ENCODE data around the gene CLDN9. TPM values are rescaled to one million over a fixed set of nuclear protein-coding genes. Genes with fewer than 3 reads are reported as not detected.

CLDN9 gene
- total and polyA plus RNA-seq, 9 of the 15 experiments (the other 6 are each of a cell fraction or from before 2014, with no cell fraction given): 0.12 to 0.44 (median 0.22) TPM; not detected in 4

DNA sequence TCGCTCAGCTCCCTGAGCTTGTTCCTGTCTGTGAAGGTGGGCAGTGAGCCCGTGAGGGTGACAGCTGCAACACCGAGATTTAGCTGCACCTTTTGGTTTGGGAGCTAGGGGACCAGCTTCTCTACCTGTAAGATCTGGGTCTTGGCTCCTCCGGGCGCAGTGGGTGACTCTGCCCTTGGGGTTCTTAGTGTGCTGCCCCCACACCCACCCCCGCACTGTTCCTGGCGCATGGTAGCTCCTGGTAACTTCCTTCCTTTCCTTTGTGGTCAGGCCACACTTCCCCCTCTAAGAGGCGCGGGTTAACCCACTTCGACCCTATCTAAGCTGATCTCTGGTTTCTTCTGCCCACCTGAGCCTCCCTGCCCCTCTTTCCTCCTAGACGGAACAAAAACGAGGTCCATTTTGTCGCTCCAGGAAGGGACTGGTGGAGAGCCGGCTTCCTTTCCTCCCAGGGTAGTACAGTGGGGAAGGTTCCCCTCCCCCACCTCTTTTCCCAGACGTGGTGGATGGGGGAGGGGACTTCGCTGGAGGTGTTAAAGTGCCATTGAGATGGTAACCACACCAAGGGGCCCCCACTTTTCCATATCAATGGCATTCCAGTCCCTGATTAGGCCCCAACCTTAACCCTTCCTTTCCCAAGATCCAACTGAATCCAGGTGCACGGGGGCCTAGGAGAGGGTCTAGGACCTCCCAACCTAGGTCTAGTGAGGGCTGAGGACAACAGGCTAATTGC lies 4.6 kb upstream of the CLDN9 start (continued):
- TF ChIP-seq ELF1 (tag; IDR thresholded peaks at IDR 0.05): peak; percentile 21; the same call in 1 of the 2 replicates
- no peak for TF ChIP-seq TEAD2 (tag; IDR thresholded peaks at IDR 0.05)
- TF ChIP-seq GMEB1 (CRISPR knock-in tag; IDR thresholded peaks at IDR 0.05): no peak
- TF ChIP-seq, protein P1, sequence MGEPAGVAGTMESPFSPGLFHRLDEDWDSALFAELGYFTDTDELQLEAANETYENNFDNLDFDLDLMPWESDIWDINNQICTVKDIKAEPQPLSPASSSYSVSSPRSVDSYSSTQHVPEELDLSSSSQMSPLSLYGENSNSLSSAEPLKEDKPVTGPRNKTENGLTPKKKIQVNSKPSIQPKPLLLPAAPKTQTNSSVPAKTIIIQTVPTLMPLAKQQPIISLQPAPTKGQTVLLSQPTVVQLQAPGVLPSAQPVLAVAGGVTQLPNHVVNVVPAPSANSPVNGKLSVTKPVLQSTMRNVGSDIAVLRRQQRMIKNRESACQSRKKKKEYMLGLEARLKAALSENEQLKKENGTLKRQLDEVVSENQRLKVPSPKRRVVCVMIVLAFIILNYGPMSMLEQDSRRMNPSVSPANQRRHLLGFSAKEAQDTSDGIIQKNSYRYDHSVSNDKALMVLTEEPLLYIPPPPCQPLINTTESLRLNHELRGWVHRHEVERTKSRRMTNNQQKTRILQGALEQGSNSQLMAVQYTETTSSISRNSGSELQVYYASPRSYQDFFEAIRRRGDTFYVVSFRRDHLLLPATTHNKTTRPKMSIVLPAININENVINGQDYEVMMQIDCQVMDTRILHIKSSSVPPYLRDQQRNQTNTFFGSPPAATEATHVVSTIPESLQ (CRISPR knock-in tag; IDR thresholded peaks at IDR 0.05): no peak
- TF ChIP-seq ERF (CRISPR knock-in tag; IDR thresholded peaks at IDR 0.05): no peak
- no peak for TF ChIP-seq ZNF668 (CRISPR knock-in tag; IDR thresholded peaks at IDR 0.05)
- TF ChIP-seq ARID3A (IDR thresholded peaks at IDR 0.05; ENCODE audit: borderline replicate concordance, low read depth, low read length): no peak
- no peak for TF ChIP-seq NONO (IDR thresholded peaks at IDR 0.05; ENCODE audit: low read depth in 2 of 2, low read length in 1 of 2)
- no peak for TF ChIP-seq ZNF778 (CRISPR knock-in tag; IDR thresholded peaks at IDR 0.05)
- no peak for TF ChIP-seq CREB1 (IDR thresholded peaks at IDR 0.05)
- TF ChIP-seq CREB1 (CRISPR knock-in tag; IDR thresholded peaks at IDR 0.05): no peak
- no peak for TF ChIP-seq CBX1 (IDR thresholded peaks at IDR 0.05; ENCODE audit: low read depth)
- TF ChIP-seq CXXC5 (CRISPR knock-in tag; IDR thresholded peaks at IDR 0.05): peak; percentile 60; the same call in 1 of the 2 replicates
- TF ChIP-seq POU5F1 (IDR thresholded peaks at IDR 0.05; ENCODE audit: borderline replicate concordance, low read depth, low read length, partially characterized antibody): no peak
- no peak for TF ChIP-seq MXD1 (CRISPR knock-in tag; IDR thresholded peaks at IDR 0.05; ENCODE audit: borderline replicate concordance, poor library complexity, severe bottlenecking)
- no peak for TF ChIP-seq BMI1 (IDR thresholded peaks at IDR 0.05; ENCODE audit: low read length)
- TF ChIP-seq ZNF253 (CRISPR knock-in tag; conservative IDR thresholded peaks at IDR 0.05): no peak
- peak; percentile 47; the same call in 1 of the 2 replicates for TF ChIP-seq SUPT5H (IDR thresholded peaks at IDR 0.05)
- TF ChIP-seq MAFF (IDR thresholded peaks at IDR 0.05; ENCODE audit: low read length): no peak
- TF ChIP-seq HSF4 (CRISPR knock-in tag; IDR thresholded peaks at IDR 0.05; ENCODE audit: borderline replicate concordance): no peak
- no peak for TF ChIP-seq SIX5 (IDR thresholded peaks at IDR 0.05; ENCODE audit: borderline replicate concordance in 1 of 2, insufficient read depth in 1 of 2, low read depth in 1 of 2, low read length in 2 of 2)
- no peak for TF ChIP-seq ELF2 (CRISPR knock-in tag; IDR thresholded peaks at IDR 0.05)
- TF ChIP-seq RBM34 (IDR thresholded peaks at IDR 0.05; ENCODE audit: borderline replicate concordance, insufficient read depth, low read length): no peak
- no peak for TF ChIP-seq DIDO1 (tag; IDR thresholded peaks at IDR 0.05; ENCODE audit: low read depth)
